Measurements from ENCODE around the gene SASH1. TPM values are rescaled to one million over a fixed set of nuclear protein-coding genes. Genes with fewer than 3 reads are reported as not detected.

SASH1 gene
- total and polyA plus RNA-seq, 9 of the 15 experiments (the other 6 are each of a cell fraction or from before 2014, with no cell fraction given): 0.35 to 3.5 (median 1.6) TPM

- Histone ChIP-seq H3K4me2 (ENCODE audit: insufficient read depth, low read length) (no peak overlapping the region), H3K9me3 (replicated peaks; ENCODE audit: control insufficient read depth, insufficient read depth, low read depth, low read length) (no peaks in the 10 kb centered on the region), H3K9ac (ENCODE audit: insufficient read depth in 1 of 2, low read depth in 2 of 2, low read length in 2 of 2) (no peak overlapping the region), H2AFZ (ENCODE audit: low read depth, low read length) (no peak overlapping the region), H4K20me1 (replicated peaks; ENCODE audit: control insufficient read depth, insufficient read depth, low read length) (no peaks in the 10 kb centered on the region), H3K9me1 (ENCODE audit: control insufficient read depth, insufficient read depth, low read length) (no peaks in the 10 kb centered on the region), H3K79me2 (ENCODE audit: control insufficient read depth, insufficient read depth, low read length) (no peaks in the 10 kb centered on the region), H3K27me3 (ENCODE audit: control insufficient read depth in 2 of 2, insufficient read depth in 2 of 2, low read length in 2 of 2) (peaks cover 17% of the 10 kb centered on the region in 2 experiments; a peak in 4 of 5 replicates), H3K4me1 (replicated peaks in 1 of 2; ENCODE audit: control insufficient read depth in 2 of 2, insufficient read depth in 2 of 2, low read length in 2 of 2) (no peaks in the 10 kb centered on the region), H3K27ac (ENCODE audit: extremely low read depth, low read depth, low read length) (no peak overlapping the region), H3K4me3 (no peak overlapping the region), H3K36me3 (ENCODE audit: control insufficient read depth, insufficient read depth, low read length) (no peaks in the 10 kb centered on the region)
- in situ Hi-C loops (cut with MboI) (no loop called here), intact Hi-C loops (cut with micrococcal nuclease) (no loop called here)
- no peak for TF ChIP-seq NR2C2 (CRISPR knock-in tag; IDR thresholded peaks at IDR 0.05)
- TF ChIP-seq NR2C2 (tag; IDR thresholded peaks at IDR 0.05): no peak
- TF ChIP-seq, protein P1, sequence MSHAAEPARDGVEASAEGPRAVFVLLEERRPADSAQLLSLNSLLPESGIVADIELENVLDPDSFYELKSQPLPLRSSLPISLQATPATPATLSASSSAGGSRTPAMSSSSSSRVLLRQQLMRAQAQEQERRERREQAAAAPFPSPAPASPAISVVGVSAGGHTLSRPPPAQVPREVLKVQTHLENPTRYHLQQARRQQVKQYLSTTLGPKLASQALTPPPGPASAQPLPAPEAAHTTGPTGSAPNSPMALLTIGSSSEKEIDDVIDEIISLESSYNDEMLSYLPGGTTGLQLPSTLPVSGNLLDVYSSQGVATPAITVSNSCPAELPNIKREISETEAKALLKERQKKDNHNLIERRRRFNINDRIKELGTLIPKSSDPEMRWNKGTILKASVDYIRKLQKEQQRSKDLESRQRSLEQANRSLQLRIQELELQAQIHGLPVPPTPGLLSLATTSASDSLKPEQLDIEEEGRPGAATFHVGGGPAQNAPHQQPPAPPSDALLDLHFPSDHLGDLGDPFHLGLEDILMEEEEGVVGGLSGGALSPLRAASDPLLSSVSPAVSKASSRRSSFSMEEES (CRISPR knock-in tag; IDR thresholded peaks at IDR 0.05): no peak
- TF ChIP-seq NR3C1 (CRISPR knock-in tag; IDR thresholded peaks at IDR 0.05): no peak
- no peak for TF ChIP-seq CHAMP1 (IDR thresholded peaks at IDR 0.05)
- no peak for TF ChIP-seq ZBTB26 (CRISPR knock-in tag; IDR thresholded peaks at IDR 0.05)
- TF ChIP-seq ZNF384 (IDR thresholded peaks at IDR 0.05; ENCODE audit: low read depth, low read length): no peak
- TF ChIP-seq SMARCA5 (IDR thresholded peaks at IDR 0.05): no peak
- TF ChIP-seq TCFL5 (CRISPR knock-in tag; conservative IDR thresholded peaks at IDR 0.05): no peak
- TF ChIP-seq CBX2 (IDR thresholded peaks at IDR 0.05; ENCODE audit: insufficient read depth, low read length, poor library complexity, severe bottlenecking): no peak
- no peak for TF ChIP-seq RFX1 (IDR thresholded peaks at IDR 0.05)
- TF ChIP-seq ZNF449 (CRISPR knock-in tag; IDR thresholded peaks at IDR 0.05): no peak
- TF ChIP-seq ZNF217 (CRISPR knock-in tag; IDR thresholded peaks at IDR 0.05): no peak
- TF ChIP-seq, protein P2, sequence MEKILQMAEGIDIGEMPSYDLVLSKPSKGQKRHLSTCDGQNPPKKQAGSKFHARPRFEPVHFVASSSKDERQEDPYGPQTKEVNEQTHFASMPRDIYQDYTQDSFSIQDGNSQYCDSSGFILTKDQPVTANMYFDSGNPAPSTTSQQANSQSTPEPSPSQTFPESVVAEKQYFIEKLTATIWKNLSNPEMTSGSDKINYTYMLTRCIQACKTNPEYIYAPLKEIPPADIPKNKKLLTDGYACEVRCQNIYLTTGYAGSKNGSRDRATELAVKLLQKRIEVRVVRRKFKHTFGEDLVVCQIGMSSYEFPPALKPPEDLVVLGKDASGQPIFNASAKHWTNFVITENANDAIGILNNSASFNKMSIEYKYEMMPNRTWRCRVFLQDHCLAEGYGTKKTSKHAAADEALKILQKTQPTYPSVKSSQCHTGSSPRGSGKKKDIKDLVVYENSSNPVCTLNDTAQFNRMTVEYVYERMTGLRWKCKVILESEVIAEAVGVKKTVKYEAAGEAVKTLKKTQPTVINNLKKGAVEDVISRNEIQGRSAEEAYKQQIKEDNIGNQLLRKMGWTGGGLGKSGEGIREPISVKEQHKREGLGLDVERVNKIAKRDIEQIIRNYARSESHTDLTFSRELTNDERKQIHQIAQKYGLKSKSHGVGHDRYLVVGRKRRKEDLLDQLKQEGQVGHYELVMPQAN (IDR thresholded peaks at IDR 0.05; ENCODE audit: borderline replicate concordance): no peak
- BruUV-seq (replicated peaks): no TSS peak
- no peak for FAIRE-seq
- no peak for ATAC-seq
- DNase-seq (ENCODE audit: extremely low read depth in 1 of 4, low spot score in 3 of 4): no peak
- CTCF ChIA-PET (ENCODE audit: low intra/inter-chr PET ratio): no interaction called here
- 0% methylated on average over 6 of the region's 6 CpGs for WGBS (ENCODE audit: insufficient coverage, low coverage, missing lambda C conversion rate)
- POLR2A ChIA-PET: interaction anchor here (1.1 kb wide), 1 partner anchor 11 kb away, joined by 3 read pairs; no protein-coding TSS in a partner anchor
Observed at GRCh38 chr6:148491638-148492251, 149.1 kb downstream of the SASH1 start.
